HuH-7.5 (cell line): ENCODE data around the gene CADM2.
"Not testable (repeated sequence)": the region's sequence is repeated elsewhere in the genome, so short reads cannot be mapped to it uniquely, and the experiment has no call there.

Experiments used
- DNase-seq: peaks from one replicate; pipeline ENCODE4 v3.0.0; 2011; ENCODE audit warnings: low spot score

The CADM2 gene

DNA sequence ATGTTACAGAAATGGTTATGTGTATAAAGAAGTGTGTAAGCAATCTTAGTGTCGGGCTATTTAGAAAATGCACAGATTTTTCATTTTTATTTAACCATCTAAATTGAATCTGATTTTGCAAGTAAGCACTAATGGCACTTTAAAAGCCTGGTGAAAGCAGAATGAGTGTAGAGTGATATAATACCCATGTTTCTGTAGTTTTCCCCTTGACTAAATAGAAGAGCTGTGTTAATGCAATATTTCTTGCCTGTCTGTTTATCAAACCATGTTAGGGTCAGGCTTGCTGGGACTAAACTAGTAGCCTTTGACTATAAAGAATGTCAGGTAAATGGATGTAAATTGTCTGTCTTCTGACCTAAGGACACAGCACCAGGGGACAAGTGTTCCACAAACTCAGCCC is 714.0 kb downstream of the CADM2 start:
- no peak for DNase-seq

DNA sequence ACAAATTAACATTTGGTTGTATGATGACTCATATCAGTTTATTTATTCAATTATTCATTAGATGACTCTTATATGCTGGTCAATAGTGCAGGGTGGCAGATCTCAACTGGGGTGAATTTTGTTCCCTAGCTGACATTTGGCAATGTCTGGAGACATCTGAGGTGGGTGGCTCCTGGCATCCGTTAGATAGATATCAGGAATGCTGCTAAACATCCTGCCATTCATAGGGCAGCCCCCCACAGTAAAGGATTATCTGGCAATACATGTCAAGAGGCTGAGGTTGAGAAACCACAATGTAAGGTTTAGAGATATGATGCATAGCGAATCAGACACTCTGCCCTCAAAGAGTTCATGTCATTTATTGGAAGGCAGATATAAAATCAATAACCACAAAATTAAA is 719.9 kb downstream of the CADM2 start:
- no peak for DNase-seq

DNA sequence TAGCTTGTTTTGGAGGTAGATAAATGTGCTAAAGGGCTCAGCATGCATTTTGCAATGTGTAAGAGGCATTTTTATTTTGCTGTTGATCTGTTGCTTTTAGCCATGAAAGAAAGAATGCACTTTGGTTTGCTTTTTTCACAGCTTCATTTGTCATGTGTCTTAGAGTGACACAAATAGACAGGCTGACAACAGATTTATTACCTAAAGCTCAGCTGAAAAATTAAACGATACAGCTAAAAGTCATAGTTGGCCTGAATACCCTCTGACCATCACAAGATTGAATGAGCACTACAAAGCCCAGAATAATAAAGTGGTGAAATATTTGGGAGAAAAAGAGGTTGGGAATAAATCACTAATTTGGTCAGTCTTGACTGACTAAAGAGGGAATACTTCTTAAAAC is 723.1 kb downstream of the CADM2 start:
- DNase-seq: no peak

DNA sequence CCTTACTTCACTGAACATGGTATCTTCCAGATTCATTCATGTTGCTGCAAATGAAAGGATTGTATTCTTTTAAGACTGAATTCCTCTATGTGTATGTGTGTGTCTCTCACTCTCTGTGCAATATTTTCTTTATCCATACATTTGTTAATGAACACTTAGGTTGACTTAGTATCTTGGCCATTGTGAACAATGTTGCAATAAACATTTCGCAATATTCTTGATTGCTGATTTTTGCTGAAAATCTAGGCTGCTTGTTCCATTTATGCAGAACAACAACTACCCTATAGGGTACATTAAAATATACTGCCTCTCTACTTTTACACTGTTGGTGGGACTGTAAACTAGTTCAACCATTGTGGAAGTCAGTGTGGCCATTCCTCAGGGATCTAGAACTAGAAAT is 732.4 kb downstream of the CADM2 start:
- no peak for DNase-seq

DNA sequence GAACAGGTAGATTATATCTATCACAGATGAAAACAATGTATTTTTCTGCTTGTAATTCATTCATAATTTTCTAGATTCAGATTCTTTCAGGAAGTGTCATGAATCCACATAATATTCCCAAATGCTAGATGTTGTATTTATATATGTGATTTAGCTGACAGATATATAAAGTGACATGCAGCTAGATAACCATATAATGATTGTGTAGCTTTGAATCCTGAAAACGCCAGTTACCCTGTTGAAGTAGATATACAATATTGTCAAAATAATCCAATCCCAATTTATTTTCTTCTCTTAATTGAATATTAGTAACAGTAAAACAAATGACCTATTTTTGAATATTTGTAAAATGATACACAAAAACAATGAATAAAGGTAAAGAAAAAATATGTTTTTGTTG is 738.4 kb downstream of the CADM2 start:
- no peak for DNase-seq

DNA sequence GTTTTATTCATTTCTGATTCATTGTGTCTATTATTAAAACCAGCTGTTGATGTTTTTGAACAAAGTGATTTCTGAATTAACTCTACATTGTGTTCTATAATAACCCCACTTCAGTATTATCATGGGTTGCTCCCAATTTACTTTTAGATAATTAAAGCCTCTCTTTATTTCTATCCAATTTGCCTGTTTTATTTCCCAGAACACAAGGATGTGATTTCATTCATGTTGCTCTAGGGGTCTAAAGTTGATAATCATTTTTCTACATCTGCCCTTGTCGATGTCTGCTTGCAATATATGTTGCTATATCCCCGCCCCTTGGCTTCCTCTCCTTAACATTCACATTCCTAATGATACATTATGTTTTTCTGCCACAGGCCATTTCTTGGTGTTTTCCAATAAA is 747.3 kb downstream of the CADM2 start:
- no peak for DNase-seq

DNA sequence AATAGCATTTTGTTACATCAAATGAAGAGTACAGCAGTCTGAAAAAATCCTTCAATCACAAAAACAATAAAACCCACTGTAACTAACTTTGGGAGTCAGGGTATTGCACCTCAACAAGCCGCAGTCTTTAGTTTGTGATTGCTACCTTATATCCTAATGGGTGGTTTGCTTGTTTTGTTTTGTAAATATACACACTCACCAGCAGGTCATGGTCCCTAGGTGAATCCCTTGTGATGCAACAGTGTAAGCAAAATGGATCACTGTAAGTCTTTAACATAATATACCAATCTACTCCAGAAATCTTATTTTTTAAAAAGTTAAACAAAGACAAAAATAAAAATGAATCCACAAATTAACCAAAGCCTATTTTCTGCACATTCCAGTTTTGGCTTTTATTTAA is 749.5 kb downstream of the CADM2 start:
- not testable (repeated sequence) for DNase-seq

DNA sequence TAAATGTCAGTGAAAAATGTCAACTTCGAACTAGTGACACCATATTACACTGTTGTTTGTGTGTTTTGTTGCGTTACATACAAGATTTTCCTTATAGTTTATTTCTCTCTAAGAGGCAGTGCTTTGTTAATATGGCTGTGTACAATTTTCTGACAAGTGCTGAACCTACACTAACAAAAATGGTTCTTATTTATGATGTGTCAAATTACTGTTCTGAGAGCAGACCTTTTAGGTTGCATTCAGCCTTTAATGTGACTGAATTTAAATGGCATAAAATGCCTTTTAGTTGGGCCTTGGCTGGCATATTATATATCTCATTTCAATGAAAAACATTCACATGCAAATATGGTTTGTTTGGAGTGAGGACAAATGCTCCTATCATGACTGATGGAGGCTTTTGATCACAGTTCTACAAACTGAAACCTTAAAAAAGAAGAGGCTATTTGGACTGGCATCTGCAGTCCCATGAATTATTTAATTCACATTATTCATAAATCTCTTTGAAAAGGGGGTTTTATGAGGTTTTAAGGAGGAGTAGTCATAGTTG is 750.6 kb downstream of the CADM2 start:
- no peak for DNase-seq

DNA sequence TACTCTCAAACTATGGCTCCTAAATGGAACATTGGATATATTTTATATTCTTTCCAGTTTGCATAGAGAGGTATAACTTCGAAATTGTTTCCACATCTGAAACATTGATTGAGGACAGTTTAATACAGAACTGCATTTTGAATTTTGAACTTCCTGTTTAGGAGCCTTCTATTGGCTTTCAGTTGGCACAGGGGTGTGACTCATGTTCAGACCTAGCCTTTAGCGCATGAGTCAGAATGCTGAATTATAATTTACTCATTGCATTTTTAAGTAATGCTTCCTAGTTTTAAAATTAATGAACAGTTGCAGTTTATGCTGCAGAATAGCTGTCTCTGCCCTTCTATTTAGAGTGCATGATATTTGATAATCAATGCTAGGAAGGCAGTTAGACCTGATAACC is 751.7 kb downstream of the CADM2 start:
- DNase-seq: no peak

DNA sequence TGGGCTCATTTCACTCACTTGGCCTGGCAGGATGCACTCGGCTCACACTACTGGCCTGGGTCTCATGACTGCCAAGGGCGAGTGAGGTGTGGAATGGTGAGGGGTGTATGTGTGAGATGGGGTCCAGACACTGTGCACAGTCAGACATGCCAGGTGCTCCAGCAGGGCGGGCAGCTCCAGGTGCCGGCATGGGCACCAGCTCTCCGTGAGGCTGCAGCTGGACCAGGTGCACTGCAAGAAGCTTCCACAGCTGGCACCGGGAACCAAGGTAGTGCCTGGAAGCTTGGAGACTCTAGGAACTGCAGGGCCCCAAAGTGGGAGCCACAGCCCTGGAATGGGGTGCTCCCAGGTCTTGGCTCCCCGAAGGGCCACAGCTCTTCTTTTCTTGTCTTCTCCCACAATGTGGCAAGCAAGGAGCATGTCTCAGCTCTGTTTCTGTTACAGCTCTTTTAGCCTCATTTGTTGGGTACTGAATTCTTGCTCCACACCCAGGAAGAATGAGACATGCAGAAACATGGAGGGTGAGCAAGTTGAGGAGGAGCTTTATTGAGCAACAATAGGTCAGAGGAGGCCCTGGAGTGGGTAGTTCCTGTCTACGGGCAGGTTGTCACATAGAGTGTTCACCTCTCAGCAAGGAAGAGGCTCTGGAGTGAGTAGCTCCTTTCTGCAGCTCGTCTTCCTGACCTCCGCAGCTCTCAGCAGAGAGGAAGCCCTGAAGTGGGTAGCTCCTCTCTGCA is 762.8 kb downstream of the CADM2 start:
- DNase-seq: no peak

DNA sequence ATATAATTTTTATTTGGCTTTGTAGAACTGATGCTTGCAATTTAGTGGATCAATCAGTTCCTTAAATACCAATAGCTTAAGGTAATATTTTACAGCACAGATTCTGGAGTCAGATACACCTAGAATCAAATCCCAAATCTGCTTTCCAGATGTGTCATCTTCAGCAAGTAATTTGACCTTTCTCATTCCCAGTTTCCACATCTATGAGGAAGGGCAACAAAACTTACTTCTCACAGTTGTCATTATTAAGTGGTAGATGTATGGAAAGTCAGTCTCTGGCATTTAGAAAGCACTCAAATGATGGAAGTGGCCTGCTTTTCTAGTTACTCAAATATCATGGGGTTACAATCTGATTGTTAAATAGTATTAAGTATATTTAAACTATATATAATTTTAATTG is 767.0 kb downstream of the CADM2 start:
- no peak for DNase-seq

DNA sequence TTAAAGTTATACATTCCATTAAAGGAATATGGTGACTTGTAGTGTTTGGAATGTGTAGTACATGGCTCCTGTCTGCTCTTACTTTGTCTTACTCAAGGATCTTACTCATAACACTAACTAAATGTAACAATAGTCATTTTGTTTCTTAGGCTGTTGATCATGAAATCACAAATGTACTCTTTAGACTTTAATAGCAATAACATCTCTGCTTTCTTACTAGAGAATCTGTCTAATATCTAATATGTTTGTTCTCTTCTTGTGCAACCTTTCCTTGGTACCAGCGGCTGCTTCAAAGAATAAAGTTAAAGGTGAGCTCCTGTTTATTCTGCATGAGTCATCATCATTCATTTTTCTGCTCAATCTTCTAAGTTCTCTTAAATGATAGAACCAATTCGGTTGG is 767.5 kb downstream of the CADM2 start:
- no peak for DNase-seq

DNA sequence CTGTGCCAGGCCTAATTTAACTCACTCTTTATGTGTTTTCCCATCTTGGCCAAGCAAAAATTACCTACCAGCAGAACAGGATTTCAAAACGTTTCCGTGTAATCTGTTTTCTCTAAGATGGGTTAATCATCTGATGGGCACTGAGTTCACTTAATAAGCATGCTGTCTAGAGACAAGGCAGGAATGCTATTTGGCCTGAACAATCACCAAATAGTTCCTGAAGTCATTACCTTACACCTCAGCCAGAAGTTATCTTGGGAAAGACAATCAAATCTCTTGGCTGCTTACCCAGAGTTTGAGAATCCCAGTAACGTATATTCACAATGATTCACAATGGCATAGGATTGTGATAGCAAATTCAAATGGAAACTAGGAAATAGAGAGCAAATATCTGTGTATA is 779.1 kb downstream of the CADM2 start:
- DNase-seq: no peak

DNA sequence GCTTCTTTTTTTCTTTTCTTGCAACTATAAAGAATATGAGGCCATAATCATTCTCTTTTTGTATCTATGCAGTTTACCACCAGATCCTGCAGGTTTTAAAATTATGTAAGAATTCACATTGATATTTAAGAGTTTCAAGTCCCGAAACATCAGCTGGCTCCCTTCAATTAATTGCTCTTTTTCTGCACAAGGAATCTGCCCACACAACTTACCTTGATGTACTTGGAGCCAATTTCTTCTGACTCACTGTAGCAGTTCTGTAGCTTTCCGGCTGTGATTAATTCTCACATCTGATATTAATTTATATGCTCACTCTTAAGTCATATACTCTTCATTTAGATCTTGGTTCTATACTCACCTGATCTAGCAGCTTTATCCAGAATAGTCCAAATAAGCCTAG is 781.8 kb downstream of the CADM2 start:
- no peak for DNase-seq

DNA sequence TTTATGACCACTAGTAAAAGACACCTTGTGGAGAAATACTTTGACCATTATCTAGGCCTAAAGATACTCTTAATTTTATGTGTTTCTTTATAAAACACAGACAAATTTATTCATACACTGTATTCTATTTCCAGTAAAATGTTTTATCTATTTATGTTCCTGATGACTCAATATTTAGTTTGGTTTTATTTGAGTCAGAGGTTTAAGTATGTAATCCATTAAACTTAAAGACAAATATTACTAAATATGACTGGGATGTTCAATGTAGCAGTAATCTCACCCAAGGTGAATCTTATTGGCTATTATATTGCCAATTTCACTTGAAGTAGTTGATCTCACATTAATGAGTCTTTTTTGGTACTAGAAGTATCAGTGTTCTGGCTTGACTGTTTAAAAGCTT is 799.7 kb downstream of the CADM2 start:
- no peak for DNase-seq

DNA sequence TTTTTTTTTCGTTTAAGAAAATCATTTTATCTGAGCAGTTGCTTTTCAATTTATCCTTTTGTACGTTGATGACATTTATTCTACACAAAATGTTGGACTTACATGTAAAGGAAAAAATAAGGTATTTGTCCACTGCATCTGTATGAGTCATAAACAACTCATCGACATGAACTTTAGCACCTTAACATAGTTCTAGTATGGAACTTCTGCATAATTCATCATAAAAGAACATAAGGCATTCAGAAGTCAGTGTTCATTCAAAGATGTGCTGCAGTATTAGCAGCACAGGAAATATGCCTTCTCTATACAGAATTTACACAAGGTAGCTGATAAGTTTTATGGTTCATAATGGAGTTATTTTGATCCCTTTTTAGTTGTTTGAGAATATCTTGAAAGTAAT is 801.6 kb downstream of the CADM2 start:
- no peak for DNase-seq

DNA sequence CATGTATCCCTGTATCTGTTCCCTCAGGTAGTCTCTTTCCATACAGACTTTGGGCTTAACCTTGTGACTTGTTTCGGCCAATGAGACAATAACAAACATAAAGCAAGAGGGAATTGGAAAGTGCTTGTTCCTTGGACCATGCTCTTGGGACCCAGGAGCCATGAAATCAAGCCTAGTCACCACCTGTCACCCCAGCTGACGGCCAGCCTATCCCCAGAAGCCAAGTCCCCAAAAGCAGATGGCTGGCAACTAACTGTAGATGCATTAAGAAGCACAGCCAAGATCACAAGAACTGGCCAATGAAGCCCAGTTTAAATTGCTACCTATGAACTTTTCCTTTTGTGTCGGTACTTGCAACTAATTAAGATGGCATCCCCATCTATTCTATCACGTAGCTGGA is 822.0 kb downstream of the CADM2 start:
- no peak for DNase-seq

DNA sequence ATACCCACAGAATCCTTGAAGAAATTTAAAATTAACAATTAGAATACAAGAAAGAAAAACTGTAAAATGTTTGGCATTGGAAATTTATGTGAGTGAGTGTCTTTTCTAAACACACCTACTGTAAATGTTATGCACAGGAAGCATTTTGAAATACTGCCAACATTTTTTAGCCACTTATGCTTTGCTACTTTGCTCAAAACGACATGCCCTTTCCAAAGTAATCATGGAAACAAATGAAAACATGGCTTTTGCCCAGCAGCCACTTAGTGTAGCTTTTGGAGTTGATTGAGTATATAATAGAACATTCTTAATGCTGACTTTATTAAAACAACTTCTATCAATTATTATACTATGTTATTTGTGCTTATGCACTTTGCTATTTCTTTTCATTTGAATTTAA is 823.0 kb downstream of the CADM2 start:
- no peak for DNase-seq

DNA sequence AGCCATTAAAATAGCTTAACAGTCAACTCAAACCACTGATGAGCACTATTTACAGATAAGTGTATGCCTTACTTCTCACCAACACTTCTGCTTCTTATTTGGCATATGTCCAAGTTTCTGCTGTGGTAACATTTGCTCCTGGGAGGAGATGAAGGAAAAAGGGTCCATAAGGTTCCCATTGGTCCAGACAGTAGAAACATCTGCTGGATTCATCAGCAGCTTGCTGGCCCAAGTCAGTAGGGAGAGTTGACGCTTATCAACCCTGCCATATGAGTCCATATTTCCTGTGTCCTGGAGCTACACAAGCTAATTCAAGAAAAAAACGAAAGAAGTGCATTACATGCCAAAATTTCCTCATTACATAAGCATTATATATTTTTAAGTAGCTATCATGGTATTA is 824.5 kb downstream of the CADM2 start:
- DNase-seq: no peak

DNA sequence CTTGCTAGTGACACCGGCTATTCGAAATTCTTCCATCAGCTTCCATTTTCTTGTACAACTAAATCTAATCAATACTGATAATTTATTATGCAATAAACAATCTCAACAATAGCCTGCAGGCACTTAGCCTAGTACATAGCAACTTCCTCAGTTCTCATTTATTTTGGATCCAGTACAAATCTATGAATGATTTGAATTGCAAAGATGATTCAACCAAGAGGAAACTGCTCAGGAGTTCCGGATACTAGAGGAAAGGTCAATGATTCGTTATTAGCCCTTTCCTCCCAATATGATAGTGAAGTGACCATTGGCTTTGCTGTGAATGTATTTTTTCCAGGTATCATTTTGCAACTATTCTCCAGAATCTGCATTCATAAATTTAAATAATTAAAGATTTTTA is 827.0 kb downstream of the CADM2 start:
- DNase-seq: no peak

DNA sequence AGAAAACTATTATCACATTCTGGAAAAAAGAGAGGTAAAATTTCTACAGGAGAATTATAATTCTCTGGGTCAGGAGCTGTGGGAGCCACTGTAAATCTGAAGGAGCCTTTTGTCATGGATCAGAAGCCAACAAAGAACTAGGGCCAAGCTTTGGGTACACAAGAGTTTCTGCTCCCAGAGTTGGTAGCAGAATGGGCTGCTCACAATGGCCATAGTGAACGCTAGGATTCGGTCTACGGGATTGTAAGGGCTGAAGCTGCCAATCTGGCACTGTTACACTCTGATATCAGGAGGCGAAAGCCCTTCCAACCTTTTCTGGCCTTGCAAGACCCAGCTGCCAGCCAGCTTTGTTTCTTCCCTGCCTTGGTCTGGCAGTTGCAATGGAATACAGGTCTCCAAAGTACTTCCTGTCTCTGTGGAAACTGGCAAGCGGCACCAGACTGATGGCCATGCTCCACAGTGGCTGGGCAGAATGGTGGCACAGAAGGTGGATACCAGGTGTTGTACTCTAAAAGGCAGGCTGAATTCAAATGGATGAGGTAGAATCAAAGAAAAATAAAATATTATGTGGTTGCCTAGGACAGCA is 831.7 kb downstream of the CADM2 start:
- no peak for DNase-seq

DNA sequence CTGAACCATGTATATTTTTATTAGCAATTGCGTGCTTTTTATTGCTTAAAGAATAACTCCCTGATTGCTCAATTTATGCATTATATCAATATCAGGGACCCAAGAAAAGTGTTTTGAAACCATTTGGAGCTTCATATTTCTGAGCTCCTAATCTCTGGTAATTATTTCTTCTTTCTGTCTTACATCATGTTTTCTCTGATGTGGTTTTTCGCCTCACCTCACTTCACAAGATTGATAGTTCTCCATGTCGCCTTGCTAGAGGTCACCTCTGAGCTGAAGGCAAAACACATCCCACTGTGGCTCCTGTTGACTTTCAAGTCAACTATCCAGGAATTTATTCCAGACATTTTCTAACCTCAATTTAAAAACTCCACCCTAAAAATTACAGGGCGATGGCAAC is 837.4 kb downstream of the CADM2 start:
- no peak for DNase-seq

DNA sequence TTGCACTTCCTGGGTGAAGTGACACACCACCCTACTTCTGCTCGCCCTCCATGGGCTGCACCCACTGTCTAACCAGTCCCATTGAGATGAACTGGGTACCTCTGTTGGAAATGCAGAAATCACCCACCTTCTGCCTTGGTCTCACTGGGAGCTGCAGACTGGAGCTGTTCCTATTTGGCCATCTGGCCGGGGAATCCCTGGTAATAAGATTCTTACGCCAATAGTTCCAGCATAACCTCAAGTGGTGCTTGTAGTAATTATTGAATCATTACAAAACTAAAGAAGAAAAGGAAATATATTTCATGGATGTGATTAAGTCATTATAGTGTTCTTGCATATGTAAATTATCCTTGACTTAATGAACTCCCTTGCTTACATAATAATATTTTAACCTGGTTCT is 841.9 kb downstream of the CADM2 start:
- DNase-seq: no peak

DNA sequence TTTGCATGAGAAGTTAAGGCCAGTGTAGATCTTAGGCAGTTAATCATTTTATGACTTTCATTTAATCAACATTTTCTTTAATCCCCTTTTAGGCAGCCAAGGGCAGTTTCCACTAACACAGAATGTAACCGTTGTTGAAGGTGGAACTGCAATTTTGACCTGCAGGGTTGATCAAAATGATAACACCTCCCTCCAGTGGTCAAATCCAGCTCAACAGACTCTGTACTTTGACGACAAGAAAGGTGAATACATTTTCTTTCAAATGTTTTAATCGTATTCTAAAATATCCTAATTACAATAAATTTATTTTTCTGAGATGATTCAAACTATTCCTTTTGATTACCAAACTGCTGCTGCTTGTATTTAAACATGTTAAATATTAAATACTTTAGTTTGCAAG is 843.2 kb downstream of the CADM2 start:
- peak; percentile 9 for DNase-seq
